Smooth muscle cell (in vitro differentiated cells): Measurements from ENCODE around the gene STRADA. TPM values are rescaled to one million over a fixed set of nuclear protein-coding genes. Genes with fewer than 3 reads are reported as not detected.

ENCODE experiments used
- DNase-seq: peaks from one replicate; lab custom pipeline; 2025; ENCODE audit not compliant: unreplicated experiment; lab: John Stamatoyannopoulos, UW
- H2AFZ ChIP-seq: fragments of 200-600 bp; sonication (generic); 2 replicates; pipeline ENCODE4 v1.6.0; 2016; ENCODE audit warnings: antibody characterized with exemption, low read depth, mild to moderate bottlenecking
- H3F3A ChIP-seq: fragments of 200-600 bp; sonication (generic); 2 replicates; pipeline ENCODE4 v1.6.0; 2017; ENCODE audit warnings: antibody characterized with exemption, low read depth
- H3K27ac ChIP-seq: fragments of 200-600 bp; sonication (generic); 2 replicates; pipeline ENCODE4 v1.5.1; 2016; ENCODE audit warnings: low read depth, mild to moderate bottlenecking
- H3K27me3 ChIP-seq: fragments of 200-600 bp; sonication (generic); 2 replicates; pipeline ENCODE4 v1.6.1; 2016; ENCODE audit warnings: low read depth, mild to moderate bottlenecking
- H3K36me3 ChIP-seq: fragments of 200-600 bp; sonication (generic); 2 replicates; pipeline ENCODE4 v1.5.1; 2016; ENCODE audit warnings: low read depth
- H3K4me1 ChIP-seq: fragments of 200-600 bp; sonication (generic); 2 replicates; pipeline ENCODE4 v1.5.1; 2016; ENCODE audit warnings: low read depth
- H3K4me2 ChIP-seq: fragments of 200-600 bp; sonication (generic); 2 replicates; pipeline ENCODE4 v1.6.0; 2016; ENCODE audit warnings: mild to moderate bottlenecking
- H3K4me3 ChIP-seq: fragments of 200-600 bp; sonication (generic); 2 replicates; pipeline ENCODE4 v1.5.1; 2016; ENCODE audit warnings: mild to moderate bottlenecking
- H3K79me2 ChIP-seq: fragments of 200-600 bp; sonication (generic); 2 replicates; pipeline ENCODE4 v1.6.0; 2016; ENCODE audit warnings: low read depth, mild to moderate bottlenecking
- H3K9ac ChIP-seq: fragments of 200-600 bp; sonication (generic); 2 replicates; pipeline ENCODE4 v1.6.0; 2016; ENCODE audit warnings: low read depth
- H3K9me3 ChIP-seq: fragments of 200-600 bp; sonication (generic); replicated peaks from 2 replicates; pipeline ENCODE4 v1.5.1; 2016; ENCODE audit warnings: low read depth
- H4K20me1 ChIP-seq: fragments of 200-600 bp; sonication (generic); 2 replicates; pipeline ENCODE4 v1.6.0; 2016; ENCODE audit warnings: low read depth
- WGBS: methylation state at CpG from one replicate; pipeline ENCODE4 v1.1.7; 2016; ENCODE audit warnings: low lambda C conversion rate; 5-methylcytosine and 5-hydroxymethylcytosine counted together
- polyA plus RNA-seq: library from polyadenylated mRNA; unstranded; fragments of >200 nt; fragmentation: Nextera tagmentation; extraction: Ambion mirVana; gene quantifications from 2 replicates; pipeline ENCODE4 v1.2.1, GENCODE V29; 2016
- total RNA-seq: library from RNA; depleted of rRNA; stranded (reverse); fragments of >200 nt; gene quantifications from 2 replicates; pipeline ENCODE4 v1.2.3, GENCODE V29; 2014
- TF ChIP-seq, protein P1 (sequence below): fragments of 200-600 bp; sonication (generic); IDR thresholded peaks from 2 replicates; pipeline ENCODE4 v1.5.1; 2017; ENCODE audit warnings: borderline replicate concordance, mild to moderate bottlenecking, antibody characterized with exemption; ENCODE audit not compliant: insufficient read depth, poor library complexity, severe bottlenecking

Gene STRADA
- total and polyA plus RNA-seq, 2 experiments from 2014 or later, result 13.6 to 26.8 TPM

DNA sequence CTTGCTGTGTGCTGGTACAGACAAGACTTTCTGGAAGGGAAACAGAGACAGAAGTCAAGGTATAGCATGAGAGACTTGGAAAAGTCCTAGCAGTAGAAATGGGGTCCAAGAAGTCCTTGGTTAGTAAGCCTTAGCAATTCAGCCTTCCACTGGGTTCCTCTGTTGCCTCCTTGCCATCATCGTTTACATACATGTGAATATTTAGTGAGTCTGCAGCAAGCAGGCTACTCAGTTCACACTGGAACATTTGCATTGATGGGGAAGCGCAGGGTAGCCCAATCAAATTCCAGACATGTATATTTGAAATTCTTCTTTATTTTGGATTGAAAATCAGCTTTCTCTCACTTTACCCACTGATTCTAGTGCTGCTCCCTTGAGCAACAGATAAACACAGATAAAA, 68.7 kb downstream of the STRADA start:
- TF ChIP-seq, protein P1, sequence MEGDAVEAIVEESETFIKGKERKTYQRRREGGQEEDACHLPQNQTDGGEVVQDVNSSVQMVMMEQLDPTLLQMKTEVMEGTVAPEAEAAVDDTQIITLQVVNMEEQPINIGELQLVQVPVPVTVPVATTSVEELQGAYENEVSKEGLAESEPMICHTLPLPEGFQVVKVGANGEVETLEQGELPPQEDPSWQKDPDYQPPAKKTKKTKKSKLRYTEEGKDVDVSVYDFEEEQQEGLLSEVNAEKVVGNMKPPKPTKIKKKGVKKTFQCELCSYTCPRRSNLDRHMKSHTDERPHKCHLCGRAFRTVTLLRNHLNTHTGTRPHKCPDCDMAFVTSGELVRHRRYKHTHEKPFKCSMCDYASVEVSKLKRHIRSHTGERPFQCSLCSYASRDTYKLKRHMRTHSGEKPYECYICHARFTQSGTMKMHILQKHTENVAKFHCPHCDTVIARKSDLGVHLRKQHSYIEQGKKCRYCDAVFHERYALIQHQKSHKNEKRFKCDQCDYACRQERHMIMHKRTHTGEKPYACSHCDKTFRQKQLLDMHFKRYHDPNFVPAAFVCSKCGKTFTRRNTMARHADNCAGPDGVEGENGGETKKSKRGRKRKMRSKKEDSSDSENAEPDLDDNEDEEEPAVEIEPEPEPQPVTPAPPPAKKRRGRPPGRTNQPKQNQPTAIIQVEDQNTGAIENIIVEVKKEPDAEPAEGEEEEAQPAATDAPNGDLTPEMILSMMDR, result no peak
- WGBS, result 90% methylated on average over 2 of the region's 2 CpGs
- H3K9me3 ChIP-seq, result no peaks in the 10 kb centered on the region

DNA sequence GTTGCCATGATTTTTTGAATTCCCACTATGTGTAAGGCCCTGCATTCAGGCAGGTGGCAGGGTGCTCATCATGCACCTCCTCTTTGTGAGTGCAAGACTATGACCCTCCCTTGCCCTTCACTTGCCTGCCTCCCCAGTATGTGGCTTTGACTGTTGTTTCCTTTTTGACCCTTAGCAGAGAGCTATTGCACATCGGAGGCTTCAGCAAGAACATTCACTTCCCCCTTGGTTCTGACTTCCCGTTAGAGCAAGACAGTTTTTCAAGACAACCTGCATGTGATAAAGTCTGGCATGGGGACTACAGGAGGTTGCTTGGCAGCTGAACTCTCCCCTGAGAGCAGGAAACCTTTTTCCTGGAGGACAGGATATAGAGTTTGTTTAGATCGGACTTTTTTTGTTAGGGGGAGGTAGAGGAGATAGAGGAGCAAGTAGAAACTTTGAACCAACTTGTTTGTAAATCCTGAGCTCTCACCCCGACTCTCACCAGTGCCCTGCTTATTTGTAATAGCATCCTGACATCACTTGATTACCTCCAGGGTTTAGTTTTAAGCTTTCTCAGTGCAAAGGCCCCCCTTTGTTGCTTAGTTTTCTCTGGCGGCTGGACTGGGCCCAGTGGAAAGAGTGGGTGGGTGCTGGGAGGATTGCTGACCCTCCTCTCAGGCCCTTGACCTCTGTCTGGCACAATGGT, 75.9 kb downstream of the STRADA start:
- Histone ChIP-seq H2AFZ (no peak overlapping the region), H3K9me3 (no peaks in the 10 kb centered on the region), H3F3A (no peaks in the 10 kb centered on the region), H3K36me3 (no peaks in the 10 kb centered on the region), H3K27ac (no peak overlapping the region), H3K4me1 (no peaks in the 10 kb centered on the region), H4K20me1 (no peaks in the 10 kb centered on the region), H3K4me2 (no peak overlapping the region), H3K4me3 (no peak overlapping the region), H3K27me3 (no peaks in the 10 kb centered on the region), H3K79me2 (no peaks in the 10 kb centered on the region), H3K9ac (no peak overlapping the region)
- 91% methylated on average over 5 of the region's 5 CpGs for whole genome bisulfite sequencing
- TF ChIP-seq, protein P1, result no peak
- no peak for DNase-seq

More for the DNA sequence above, 68.7 kb downstream of the STRADA start:
- no peaks in the 10 kb centered on the region for H3K36me3 ChIP-seq
- H3K4me2 ChIP-seq, result no peak overlapping the region
- H3K4me3 ChIP-seq, result no peak overlapping the region
- H3K4me1 ChIP-seq, result no peaks in the 10 kb centered on the region
- no peak for DNase-seq
- no peaks in the 10 kb centered on the region for H3K27me3 ChIP-seq
- H3K79me2 ChIP-seq, result no peaks in the 10 kb centered on the region
- H2AFZ ChIP-seq, result no peak overlapping the region
- no peak overlapping the region for H3K27ac ChIP-seq
- peaks cover 6% of the 10 kb centered on the region for H4K20me1 ChIP-seq
- H3F3A ChIP-seq, result peaks cover 8% of the 10 kb centered on the region
- H3K9ac ChIP-seq, result no peak overlapping the region

DNA sequence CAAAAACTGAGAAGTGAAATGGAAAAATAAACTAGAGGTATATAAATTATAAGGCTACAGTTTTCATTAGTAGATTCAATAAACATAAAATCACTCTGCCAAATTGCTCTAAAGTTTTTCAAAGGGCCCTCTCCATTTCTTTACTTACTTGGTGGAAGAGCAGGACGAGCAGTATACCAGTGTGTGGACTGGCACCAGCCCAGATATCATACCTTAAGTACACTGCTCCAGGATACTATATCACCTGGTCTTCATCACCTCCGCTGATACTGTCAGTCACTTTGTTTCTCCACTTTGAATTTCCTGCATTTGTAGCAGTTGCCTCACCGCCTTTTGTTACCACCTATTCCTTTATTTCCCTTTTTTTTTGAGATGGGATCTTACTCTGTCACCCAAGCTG, 81.7 kb downstream of the STRADA start:
- H3K36me3 ChIP-seq, result no peaks in the 10 kb centered on the region
- no peak overlapping the region for H3K9ac ChIP-seq
- H3K9me3 ChIP-seq, result no peaks in the 10 kb centered on the region
- no peaks in the 10 kb centered on the region for H3K79me2 ChIP-seq
- H3K4me3 ChIP-seq, result no peak overlapping the region
- no peak overlapping the region for H2AFZ ChIP-seq
- no peak for DNase-seq
- TF ChIP-seq, protein P1, result no peak
- no peaks in the 10 kb centered on the region for H3K4me1 ChIP-seq
- 91% methylated on average over 3 of the region's 3 CpGs for WGBS
- H3F3A ChIP-seq, result no peaks in the 10 kb centered on the region
- H3K27ac ChIP-seq, result no peak overlapping the region
- H3K27me3 ChIP-seq, result no peaks in the 10 kb centered on the region
- no peak overlapping the region for H3K4me2 ChIP-seq
- H4K20me1 ChIP-seq, result no peaks in the 10 kb centered on the region

DNA sequence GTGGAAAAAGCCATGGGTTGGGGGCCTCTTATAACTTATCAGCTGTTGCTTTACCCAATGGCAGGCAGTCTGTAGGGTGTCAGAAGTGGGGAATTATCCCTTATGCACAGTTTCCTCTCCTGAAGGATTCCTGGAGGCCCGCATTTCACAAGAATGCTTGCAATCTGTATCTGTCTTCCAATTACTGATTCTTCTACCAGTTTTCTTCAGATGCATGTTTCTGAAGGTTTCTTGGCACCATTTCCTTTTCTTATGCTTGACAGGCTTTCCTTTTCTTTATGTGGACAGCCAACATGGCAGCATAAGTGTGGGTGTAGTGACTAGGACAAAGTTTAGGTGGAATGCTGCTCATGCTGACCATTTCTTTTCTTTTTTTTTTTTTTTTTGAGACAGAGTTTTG, 83.2 kb downstream of the STRADA start:
- Histone ChIP-seq H3K79me2 (no peaks in the 10 kb centered on the region), H3K27ac (no peak overlapping the region), H3K9me3 (no peaks in the 10 kb centered on the region), H3K4me1 (no peaks in the 10 kb centered on the region), H3F3A (no peaks in the 10 kb centered on the region), H2AFZ (no peak overlapping the region), H3K4me3 (no peak overlapping the region), H3K4me2 (no peak overlapping the region), H3K36me3 (no peaks in the 10 kb centered on the region), H3K9ac (no peak overlapping the region), H4K20me1 (no peaks in the 10 kb centered on the region), H3K27me3 (no peaks in the 10 kb centered on the region)
- no peak for DNase-seq
- 86% methylated on average over 1 of the region's 1 CpG for WGBS
- TF ChIP-seq, protein P1, result no peak
